ENCODE results near the gene MYOG.

Gene MYOG

DNA sequence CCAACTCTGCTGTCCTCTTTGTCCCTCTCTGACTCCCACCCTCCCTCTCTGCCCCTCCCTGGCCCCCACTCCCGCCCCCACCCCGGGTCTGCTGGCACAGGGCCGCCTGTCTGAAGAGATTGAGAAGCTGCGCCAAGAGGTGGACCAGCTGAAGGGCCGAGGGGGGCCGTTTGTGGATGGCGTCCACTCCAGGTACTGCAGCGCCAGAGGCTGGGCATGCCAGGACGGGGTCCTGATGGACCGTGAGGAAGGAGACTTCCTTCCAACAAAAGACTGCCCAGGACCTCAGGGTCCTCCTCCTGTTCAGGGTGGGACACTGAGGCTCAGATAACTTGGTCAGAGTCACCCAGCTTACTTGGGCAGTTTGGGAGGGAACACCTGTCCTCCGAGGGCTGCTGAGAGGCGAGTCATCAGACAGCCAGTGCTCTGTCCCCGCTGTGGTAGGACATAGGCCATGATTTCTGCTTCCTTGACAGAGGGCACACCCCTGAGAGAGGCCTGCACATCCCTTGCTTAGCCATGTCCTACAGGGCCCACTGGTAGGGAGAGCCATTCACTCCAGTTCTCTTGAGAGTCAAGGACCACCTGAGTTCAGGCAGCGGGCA, 36.1 kb downstream of the MYOG start:
- Histone ChIP-seq H3K27me3 (ENCODE audit: insufficient read depth, low read length) (peaks cover 3% of the 10 kb centered on the region; the same call in 1 of the 2 replicates), H3K9ac (ENCODE audit: low read length) (no peak overlapping the region), H4K20me1 (ENCODE audit: insufficient read depth, low read length) (no peaks in the 10 kb centered on the region), H3K4me2 (ENCODE audit: low read length) (no peak overlapping the region), H3F3A (ENCODE audit: insufficient read depth, low read length) (no peaks in the 10 kb centered on the region), H3K9me2 (ENCODE audit: low read depth, low read length) (no peaks in the 10 kb centered on the region), H3K36me3 (ENCODE audit: insufficient read depth, low read length) (no peaks in the 10 kb centered on the region), H2AFZ (ENCODE audit: low read length) (no peak overlapping the region), H3K4me3 (ENCODE audit: low read depth, low read length, poor library complexity, severe bottlenecking) (no peak overlapping the region), H3K79me2 (ENCODE audit: insufficient read depth, low read length) (no peaks in the 10 kb centered on the region), H3K9me3 (ENCODE audit: low read length) (no peaks in the 10 kb centered on the region), H3K4me1 (ENCODE audit: insufficient read depth, low read length, severe bottlenecking) (no peaks in the 10 kb centered on the region), H3K27ac (ENCODE audit: low read depth, low read length, poor library complexity, severe bottlenecking) (no peak overlapping the region)
- TF ChIP-seq, protein P1, sequence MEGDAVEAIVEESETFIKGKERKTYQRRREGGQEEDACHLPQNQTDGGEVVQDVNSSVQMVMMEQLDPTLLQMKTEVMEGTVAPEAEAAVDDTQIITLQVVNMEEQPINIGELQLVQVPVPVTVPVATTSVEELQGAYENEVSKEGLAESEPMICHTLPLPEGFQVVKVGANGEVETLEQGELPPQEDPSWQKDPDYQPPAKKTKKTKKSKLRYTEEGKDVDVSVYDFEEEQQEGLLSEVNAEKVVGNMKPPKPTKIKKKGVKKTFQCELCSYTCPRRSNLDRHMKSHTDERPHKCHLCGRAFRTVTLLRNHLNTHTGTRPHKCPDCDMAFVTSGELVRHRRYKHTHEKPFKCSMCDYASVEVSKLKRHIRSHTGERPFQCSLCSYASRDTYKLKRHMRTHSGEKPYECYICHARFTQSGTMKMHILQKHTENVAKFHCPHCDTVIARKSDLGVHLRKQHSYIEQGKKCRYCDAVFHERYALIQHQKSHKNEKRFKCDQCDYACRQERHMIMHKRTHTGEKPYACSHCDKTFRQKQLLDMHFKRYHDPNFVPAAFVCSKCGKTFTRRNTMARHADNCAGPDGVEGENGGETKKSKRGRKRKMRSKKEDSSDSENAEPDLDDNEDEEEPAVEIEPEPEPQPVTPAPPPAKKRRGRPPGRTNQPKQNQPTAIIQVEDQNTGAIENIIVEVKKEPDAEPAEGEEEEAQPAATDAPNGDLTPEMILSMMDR (IDR thresholded peaks at IDR 0.05; ENCODE audit: low read length), result no peak
- no peak for TF ChIP-seq EZH2 (IDR thresholded peaks at IDR 0.05; ENCODE audit: borderline replicate concordance, low read length)

DNA sequence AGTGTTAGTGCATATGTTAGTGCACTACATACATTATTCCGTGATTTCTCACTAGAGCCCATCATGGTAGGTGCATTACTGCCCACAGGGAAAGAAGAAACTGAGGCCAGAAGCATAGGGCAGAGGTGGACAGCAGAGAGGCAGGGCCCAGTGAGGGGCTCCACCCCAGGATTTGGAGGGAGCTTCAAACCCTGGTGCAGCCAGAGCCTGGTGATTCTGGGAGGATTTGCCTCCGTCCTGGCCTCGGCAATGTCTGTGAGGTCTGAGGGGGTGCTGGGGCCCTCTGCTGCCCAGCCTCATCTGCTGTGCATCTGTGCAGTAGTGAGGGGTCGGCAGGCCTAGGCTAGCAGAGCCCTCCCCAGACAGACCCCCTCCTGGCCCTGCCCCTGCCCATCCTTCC, 36.7 kb downstream of the MYOG start:
- Histone ChIP-seq H3F3A (ENCODE audit: insufficient read depth, low read length) (no peaks in the 10 kb centered on the region), H3K4me2 (ENCODE audit: low read length) (no peak overlapping the region), H3K4me1 (ENCODE audit: insufficient read depth, low read length, severe bottlenecking) (no peaks in the 10 kb centered on the region), H3K9me3 (ENCODE audit: low read length) (no peaks in the 10 kb centered on the region), H3K36me3 (ENCODE audit: insufficient read depth, low read length) (no peaks in the 10 kb centered on the region), H4K20me1 (ENCODE audit: insufficient read depth, low read length) (no peaks in the 10 kb centered on the region), H3K9me2 (ENCODE audit: low read depth, low read length) (no peaks in the 10 kb centered on the region), H3K27ac (ENCODE audit: low read depth, low read length, poor library complexity, severe bottlenecking) (no peak overlapping the region), H3K27me3 (ENCODE audit: insufficient read depth, low read length) (peaks cover 3% of the 10 kb centered on the region; the same call in 1 of the 2 replicates), H3K4me3 (ENCODE audit: low read depth, low read length, poor library complexity, severe bottlenecking) (no peak overlapping the region), H3K79me2 (ENCODE audit: insufficient read depth, low read length) (no peaks in the 10 kb centered on the region), H2AFZ (ENCODE audit: low read length) (no peak overlapping the region), H3K9ac (ENCODE audit: low read length) (no peak overlapping the region)
- TF ChIP-seq EZH2 (IDR thresholded peaks at IDR 0.05; ENCODE audit: borderline replicate concordance, low read length), result no peak
- TF ChIP-seq, protein P1 (IDR thresholded peaks at IDR 0.05; ENCODE audit: low read length), result no peak

- Histone ChIP-seq H3K9me2 (ENCODE audit: low read depth, low read length) (no peaks in the 10 kb centered on the region), H3K36me3 (ENCODE audit: insufficient read depth, low read length) (no peaks in the 10 kb centered on the region), H3K27ac (ENCODE audit: low read depth, low read length, poor library complexity, severe bottlenecking) (no peak overlapping the region), H3K4me3 (ENCODE audit: low read depth, low read length, poor library complexity, severe bottlenecking) (no peak overlapping the region), H3K27me3 (ENCODE audit: insufficient read depth, low read length) (peaks cover 3% of the 10 kb centered on the region; the same call in 1 of the 2 replicates), H3K4me2 (ENCODE audit: low read length) (no peak overlapping the region), H3K9ac (ENCODE audit: low read length) (no peak overlapping the region), H3F3A (ENCODE audit: insufficient read depth, low read length) (no peaks in the 10 kb centered on the region), H3K4me1 (ENCODE audit: insufficient read depth, low read length, severe bottlenecking) (no peaks in the 10 kb centered on the region), H3K9me3 (ENCODE audit: low read length) (no peaks in the 10 kb centered on the region), H3K79me2 (ENCODE audit: insufficient read depth, low read length) (no peaks in the 10 kb centered on the region), H4K20me1 (ENCODE audit: insufficient read depth, low read length) (no peaks in the 10 kb centered on the region), H2AFZ (ENCODE audit: low read length) (no peak overlapping the region)
- TF ChIP-seq, protein P1 (IDR thresholded peaks at IDR 0.05; ENCODE audit: low read length), result no peak
- TF ChIP-seq EZH2 (IDR thresholded peaks at IDR 0.05; ENCODE audit: borderline replicate concordance, low read length), result no peak
These were observed 37.2 kb downstream of the MYOG start for GRCh38 chr1:203048555-203049051.
